ENCODE measurements around the gene CADPS.

CADPS gene

DNA sequence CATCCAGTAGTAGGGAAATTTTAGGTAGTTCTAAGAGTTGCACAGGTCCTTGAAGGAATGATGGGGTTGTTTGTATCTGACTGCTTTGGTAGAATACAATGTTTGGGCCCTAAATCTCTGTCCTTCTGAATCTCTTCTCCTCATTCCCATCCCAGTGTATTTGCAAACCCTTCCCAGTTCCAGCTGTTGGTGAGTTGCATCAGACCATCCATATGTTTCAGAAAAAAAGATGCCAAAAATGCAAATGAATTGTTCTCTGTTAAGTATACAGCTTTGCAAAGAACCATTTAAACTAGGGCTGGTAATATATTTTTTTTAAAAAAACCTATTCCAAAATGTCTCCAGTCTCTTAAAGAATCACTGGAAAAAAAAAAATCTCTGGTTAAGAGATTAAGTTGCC, 251.0 kb downstream of the CADPS start:
- DNase-seq = no peak

DNA sequence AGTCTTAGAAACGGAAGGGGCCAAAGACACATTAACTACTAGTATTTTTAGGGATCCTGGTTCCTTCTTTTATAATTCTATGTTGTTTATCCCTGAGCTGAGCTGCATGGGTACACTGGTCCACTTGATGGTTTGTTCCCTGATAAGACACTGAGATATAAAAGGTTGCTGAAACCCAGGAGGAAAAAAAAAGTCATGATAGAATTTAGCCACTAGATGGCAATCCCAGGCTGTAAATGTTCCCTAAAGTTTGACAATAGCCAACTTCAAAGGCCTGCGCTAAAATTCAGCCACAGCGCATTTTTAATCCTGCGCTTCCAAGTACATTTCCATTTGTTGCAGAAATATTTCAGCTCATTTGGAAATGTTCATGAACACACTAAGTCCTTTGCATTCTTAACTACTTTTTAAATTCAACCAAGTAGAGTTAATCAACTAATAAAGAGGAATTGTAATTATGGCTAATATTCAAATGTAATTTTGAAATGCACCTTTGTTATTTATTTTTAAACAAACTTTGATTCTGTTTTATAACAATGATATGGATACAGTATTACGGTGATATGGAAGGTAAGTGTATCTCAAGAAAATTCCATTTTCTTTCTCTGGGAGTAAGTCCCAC, 252.6 kb downstream of the CADPS start:
- no peak for DNase-seq

DNA sequence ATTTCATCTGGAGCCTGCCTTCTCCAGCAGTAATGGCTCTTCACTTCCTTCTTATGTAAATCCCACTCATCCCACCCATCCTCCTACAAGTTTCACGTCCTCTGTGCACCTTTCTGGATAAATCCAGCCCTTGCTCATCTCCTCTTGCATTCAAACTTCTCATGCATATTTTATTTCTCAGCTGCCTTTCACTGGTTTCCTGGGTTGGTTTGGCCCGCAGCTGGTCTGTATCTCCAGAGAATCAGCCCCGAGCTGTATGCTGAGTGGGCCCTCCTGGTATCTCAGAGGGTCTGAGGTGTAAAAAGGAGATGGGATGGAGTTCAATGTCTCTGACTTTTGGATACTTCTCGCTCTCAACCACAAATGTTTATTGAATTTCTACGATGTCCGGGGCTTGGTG, 253.3 kb downstream of the CADPS start:
- no peak for DNase-seq

DNA sequence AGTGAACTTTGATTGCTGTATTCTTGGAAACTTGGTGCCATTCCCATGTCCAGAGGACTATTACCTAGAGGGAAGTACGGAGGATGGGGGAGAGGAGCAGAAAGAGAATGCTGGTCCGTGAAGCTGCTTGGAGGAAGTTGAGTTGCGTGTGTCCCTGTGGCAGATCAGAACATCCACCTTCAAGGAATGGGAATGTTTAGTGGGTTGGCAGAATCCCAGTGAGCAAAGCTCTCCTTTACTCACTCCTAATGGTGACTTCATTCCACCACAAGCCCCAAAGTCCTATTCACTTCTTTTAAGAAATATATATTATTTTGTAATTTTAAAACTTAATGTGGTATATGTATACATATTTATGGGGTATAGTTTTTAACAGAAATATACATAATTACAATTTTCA, 254.0 kb downstream of the CADPS start:
- DNase-seq = no peak

DNA sequence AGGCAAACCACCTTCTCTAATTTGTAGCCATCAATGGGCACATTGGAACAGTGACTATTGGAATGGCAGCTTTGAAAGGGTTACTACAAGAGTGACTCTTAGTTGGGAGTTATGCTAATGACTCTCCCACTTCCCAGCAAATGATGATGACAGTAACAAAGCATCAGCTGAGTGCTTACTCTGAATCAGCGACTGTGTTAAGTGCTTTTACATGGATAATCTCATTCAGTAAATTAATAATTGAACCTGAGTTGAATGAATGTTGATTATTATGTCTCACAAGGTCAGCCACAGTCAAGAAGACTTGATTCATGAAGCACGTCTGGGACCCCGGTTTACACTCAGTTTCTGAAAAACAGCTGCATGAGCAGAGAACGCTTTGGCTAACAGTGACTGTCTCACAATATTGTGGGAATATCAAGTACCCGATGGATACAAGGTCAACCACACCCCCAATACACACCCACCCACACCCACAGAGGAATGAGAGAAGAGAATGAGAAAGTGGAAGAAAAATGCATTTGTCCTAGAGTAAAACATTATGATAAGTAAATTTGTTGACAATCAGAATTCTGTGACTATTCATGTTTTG, 259.9 kb downstream of the CADPS start:
- no peak for DNase-seq

DNA sequence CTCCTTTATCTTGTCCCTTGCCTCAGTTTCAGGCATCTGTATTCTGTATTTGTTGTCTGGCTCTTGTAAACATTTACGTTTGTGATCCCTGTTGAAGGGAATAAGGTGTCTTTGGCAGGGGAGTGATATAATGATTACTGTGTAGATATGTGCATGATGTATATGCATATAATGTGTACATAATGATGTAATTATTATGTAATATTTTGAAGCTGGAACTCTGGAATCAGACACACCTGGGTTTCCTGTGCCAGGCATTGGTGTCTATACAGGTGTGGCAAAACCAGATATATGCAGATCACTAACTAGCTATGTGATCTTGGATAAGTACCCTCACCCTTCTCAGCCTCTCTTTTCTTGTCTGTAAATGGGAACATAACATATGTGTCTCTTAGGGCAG, 260.7 kb downstream of the CADPS start:
- no peak for DNase-seq

DNA sequence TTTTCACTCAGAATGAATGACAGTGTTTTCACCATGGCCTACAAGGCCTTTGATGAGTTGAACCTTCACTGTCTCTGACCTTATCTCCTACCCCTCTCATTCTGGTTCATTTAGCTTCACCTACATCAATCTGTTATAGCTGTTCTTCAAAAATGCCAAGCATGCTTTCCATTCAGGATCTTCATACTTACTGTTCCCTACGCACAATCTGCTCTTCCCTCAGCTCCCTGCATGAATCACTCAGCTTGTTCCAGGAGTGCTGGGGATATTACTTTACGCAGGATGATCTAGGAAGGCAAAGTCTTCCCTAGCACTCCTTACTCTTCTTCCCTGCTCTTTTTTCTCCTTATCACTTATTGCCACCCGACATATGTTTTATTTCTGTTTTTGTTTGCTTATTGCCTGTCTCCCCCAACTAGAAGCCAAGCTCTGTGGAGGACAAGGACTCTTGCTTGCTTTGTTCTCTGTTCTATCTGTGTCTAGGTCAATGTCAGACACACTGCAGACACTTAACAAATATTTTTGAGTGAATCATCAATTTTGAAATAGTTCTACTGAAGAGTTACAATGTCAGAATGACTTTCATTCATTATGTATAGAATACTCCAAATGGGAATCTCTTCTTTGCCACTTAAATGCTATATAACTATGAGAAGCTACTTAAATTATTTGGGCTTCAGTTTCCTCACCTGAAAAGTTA, 263.5 kb downstream of the CADPS start:
- DNase-seq = no peak

DNA sequence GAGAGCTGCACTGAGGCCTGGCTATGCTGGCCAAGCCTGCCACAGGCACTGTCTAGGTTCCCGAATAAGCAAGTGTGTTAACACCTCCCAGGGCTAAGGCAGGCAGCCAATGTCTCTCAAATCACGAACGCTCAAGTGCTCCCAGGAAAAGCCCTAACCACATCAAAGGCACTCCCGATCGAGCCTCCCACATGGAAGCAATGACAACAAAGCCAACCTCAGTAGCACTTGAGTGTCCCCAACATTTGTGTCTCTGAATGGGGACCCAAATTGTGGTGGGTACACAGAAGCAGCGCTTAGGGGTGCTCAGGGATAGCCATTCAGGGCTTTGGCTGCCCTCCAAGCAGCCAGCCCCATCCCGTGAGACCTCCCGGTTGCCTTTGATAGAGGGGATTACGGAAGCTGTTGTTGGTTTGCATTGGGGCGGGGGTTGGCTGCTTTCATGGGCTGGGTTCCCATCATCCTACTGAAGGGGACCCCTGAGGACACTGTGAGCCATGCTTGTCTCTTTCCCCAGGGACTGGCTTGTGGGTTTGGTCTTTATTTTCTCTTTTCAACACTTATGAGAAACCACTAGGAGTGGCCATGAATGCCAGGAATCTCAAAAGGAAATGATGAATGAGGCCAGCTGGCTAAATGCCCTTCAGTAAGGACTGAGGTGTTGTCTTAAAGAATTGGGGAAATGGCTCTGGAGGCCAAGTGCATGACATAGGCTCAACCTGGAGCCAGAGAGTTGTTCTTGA, 267.8 kb downstream of the CADPS start:
- no peak for DNase-seq

DNA sequence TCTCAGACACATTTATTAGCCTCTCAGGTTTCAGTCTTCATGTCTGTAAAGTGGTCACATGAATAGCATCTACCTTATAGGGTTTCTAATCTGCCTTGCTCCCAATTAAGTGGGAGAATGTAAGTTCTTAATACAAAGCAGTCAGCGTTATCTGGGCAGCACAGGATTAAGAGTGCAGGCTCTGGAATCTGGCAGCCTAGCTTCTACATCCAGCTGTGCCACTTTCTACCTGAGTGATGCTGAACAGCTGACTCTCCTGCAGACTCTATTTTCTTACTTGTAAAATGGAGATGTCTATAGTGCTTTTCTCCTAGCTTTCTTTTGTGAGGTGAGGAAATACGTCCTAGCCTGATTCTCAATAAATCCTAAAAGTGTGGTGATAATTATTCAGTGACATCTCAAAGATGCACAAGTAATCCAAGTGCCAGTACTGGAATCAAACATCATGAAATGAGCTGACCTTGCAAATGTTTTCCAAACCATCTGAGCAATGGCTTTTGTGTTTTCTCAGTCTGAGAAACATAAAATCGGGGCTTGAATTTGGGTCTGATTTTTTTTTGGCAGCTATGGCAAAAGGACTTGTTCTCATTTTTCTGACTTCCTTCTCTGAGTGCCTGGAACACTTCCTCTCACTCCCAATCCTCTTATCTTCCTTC, 269.7 kb downstream of the CADPS start:
- DNase-seq = no peak

DNA sequence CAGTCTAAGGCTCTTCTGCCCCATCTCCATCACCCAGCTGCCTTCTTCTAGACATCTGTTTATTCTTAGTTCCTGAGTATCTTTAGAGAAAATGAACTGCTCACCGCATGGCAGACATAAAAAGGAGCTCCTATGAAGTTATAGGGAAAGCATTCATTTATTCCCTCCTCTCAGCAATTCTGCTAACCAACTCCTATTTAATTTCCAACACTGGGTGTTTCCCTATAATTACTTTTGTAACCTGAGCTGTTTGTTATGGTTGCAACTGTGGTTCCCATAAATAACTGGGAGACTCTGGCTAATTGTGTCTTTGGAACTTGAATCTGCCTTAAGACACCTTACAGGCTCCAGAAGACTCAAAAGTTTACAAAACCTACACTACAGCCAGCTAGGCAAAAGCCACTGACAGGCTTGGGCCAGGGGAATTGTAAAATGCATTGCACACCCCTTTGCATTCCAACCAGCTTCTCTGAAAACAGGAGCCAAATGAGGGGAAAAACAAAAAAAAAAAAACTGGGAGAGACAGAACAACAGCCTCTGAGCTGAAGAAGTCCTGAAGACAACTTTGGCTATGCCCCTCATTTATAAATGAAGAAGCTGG, 270.4 kb downstream of the CADPS start:
- DNase-seq = no peak

DNA sequence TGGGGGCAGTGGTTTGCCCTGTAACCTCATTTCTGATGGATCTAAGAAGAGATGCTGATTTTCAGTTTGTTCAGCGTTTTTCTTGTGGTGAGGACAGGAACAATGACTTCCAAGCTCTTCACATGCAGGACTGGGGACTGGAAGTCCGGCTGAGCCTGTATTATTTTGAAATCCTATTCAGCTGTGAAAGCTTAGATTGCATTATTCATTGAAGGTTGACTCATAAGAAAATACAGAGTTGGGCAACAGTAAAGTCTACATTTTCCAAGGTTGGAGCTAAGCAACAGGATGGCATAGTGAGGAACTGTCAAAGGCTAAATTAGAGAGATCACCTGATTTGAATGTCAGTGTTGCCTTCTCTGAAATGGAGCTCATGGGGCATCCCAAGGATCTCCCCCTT, 270.9 kb downstream of the CADPS start:
- no peak for DNase-seq

DNA sequence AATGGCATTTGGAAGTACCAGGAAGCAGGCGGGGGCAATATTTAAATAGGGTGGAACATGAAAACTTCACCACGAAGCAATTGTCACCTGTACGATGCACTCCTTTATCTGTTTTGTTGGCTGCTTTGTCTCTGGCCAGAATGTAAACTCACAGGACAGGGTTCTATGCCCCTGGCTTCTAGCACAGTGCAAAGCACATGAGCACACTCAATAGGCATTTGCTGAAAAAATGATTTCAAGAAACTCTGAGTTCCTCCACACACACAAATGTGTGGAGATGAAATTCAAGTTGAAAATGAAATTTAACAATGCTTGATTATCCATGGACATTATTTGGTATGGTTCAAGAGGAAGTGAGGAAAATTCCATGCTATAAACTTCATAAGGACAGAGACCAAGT, 272.2 kb downstream of the CADPS start:
- DNase-seq = no peak

DNA sequence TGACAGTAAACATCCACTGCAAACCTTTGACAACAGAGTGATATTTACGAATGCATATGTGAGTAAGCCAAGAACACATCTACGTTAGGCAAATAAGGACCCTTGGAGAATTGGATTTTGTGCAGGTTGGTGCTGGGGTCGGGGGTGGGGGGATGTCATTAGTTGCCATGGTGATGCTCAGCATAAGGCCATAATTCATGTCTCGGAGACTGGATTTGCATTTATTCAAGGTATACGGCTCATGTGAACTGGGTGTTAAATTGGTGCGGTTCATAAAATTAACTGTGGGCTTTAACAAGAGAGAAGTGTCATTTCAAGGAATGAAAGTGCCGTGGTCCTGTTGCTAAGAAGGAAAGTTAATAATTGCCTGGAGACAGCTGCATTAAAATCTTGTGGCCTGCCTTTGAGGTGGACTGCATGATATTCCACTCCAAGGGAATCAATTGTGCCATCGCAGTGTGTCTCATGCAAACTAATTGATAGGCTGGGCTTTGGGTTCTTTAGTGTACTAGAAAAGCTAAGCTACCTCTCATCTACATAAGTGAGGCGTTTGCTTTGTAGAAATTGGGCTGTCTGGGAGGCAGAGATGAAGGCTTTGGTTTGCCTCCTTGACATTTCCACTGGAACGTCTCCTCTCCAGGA, 273.0 kb downstream of the CADPS start:
- no peak for DNase-seq

DNA sequence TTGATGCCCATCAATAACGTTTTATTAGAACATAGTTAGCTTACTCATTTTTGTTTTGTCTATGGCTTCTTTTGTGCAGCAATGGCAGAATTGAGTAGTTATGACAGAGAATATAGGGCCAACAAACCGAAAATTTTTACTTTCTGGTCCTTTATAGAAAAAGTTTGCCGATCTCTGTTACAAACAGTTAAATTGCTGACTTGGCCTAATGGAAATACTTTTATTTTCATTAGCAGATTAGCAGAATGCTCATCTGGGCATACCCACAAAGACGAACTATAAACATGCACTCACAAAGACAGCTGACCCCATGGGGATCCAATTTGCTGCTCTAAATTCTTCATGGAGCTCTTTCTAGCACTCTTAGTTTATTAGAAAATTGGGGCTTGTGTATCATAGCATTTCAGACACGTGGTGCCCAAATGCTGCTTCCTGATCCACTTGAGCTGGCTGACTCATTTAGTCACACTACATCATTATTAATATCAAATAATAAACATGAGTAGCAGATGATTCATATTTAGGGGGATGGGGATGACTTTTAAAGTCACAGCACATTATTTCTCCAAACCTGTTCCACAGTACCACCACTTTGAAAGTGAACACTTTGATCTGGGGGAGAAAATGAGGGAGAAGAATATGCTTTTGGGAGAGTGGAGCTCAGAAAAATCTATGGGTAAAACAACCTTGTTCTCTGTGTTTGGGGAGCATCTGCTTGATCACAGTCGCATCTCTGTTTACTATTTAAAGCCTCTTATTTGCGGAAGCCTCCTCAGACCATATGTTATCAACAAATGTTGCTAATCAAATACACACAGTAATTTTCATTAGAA, 273.8 kb downstream of the CADPS start:
- DNase-seq = no peak

DNA sequence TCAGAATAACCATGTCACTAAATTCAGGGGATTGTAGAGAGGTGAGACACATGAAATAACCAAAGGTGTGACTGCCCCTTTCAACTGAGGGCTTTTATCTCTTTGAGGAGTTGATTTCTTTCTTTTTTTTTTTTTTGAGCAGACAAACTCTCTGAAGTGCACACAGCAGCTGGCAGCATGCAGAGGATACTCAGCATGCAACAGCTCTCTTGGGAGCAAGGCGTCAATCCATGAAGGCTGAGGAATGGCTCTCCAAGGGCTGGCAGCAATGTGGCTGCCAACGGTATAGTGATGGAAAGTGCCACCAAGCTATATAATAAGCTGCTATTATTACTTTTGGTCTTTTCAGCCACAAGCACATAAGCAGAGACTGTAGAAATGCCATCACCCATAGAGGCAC, 275.2 kb downstream of the CADPS start:
- no peak for DNase-seq

DNA sequence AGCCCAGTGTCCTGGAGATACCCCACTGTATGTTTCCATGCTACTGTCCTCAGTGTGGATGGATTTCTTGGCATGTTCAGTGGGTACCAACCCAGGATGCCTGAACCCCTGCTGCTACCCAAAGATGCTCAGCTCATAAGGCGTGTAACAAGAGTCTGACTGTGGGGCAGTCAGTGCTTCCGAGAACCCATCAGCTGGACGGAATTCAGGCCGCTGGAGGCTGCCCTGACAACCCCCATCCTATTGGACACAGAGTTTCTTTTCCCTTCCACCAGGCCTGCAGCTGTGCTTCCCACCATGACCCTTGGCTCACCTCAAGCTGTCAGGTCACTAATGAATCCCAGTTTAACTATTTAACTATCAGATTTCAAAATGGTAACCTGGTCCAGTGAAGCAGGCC, 277.7 kb downstream of the CADPS start:
- no peak for DNase-seq

DNA sequence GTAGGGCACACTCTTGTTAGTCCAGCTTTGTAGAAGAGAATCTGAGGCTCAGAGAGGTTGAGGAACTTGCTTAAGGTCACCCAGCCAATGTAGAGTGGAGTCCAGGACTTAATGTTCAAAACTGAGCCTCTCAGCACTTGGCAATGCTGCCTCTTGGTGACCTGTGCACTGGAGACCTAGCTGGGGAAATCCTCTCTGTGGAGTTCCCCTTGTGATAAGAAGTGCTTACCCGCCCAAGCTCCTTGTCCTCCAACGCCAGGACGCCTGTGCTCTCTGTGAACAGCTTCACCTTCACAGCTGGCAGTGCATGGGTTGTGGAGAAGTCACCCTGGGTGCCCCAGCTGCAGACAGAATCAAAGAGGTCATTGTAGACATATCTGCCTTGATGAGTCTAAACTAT, 282.8 kb downstream of the CADPS start:
- no peak for DNase-seq

DNA sequence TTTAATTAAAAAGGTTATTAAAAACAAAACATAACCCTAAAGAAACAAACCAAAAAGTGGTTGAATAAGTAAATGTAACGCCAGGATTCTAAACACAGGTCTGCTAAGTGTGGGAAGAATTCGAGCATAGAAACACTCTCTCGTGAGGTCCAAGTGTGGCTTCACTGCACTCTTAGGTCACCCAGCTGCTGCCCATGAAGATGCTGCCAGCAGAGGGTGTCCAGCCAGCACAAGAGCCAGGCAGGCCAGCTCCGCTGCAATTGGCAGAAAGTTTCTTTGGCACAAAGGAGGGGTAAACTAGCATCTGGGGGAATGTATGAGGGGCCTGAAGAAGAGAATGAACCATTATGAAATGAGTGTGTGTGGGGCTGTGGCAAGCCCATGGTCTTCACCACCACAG, 286.1 kb downstream of the CADPS start:
- no peak for DNase-seq

DNA sequence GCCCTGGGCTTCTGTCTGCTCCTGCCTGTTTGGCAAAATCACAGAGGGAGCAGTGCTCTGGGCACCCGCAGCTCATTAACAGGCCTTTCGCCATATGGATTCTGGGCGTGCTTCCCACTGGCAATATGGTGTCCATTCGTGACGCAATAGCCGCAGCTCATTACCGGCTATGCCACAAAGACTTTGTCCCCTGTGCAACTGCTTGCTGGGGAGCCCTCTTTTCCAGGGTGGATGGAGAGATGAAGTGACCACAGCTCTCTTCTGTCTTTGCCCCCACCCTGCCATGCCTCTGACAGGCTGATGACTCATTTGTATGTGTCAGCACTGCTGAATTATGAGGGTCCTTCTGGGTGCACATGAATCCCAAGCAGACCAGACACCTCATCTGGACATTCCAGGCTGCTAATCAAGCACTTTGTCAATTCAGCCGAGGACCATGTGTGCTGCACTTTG, 287.6 kb downstream of the CADPS start:
- no peak for DNase-seq

DNA sequence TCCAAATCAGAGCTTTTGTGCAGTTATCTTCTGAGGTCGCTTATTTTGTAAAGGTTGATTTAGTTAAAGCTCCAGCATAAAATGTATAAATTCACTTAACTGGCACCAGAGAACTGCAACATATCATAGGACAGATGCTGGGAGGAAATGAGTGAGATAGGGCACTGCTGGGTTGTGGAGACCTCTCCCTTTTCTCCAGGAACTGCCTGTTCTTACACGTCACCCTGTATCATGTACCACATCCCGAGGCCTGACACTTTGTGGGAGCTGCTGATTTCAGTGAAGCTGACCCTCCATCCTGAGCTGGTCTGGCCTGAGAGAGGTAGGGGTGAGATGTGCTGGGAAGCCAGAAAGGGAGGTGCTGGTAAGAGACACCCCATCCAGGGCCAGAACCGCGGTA, 288.0 kb downstream of the CADPS start:
- DNase-seq = no peak

DNA sequence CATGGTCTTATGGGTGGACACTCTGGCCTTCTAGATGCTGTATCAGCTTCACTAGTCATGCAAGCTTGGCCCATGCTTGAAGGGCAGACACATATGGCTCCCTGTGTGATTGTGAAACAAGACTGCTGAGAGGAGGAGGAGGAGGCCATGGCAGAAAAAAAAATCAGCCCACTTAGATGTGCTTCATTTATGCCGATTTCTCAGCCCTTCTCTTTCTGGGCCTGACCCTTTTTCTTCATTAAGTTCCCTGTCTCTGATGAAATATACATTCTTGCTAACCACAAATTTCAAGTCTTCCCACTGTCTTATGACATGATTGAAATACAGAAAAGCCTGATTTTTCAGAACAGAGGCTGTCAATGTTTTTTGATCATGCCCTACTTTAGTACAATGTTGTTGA, 288.9 kb downstream of the CADPS start:
- DNase-seq = no peak

DNA sequence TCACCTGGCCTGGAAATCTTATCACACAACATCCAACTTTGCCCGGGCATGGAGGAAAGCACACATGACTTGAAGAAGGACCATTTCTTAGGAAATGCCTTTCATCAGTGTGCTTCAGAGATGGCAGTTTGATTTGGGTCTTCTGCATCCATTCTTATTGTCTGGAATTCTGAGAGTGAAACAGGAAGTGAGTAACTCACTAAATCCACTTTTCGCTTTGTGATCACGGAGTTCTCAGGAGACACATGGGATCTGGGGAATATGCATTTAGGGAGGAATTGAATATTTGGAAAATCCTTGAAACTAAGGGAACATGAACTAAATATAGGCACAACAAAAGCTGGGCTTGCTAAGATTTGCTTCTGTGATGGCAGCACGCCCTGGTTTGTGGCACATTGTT, 289.4 kb downstream of the CADPS start:
- no peak for DNase-seq
